Mesenchymal stem cell (in vitro differentiated cells and primary cell): Measurements from ENCODE around the gene OR2M5.

Source experiments
- DNase-seq: peaks from one replicate; pipeline ENCODE4 v3.0.0-alpha.2; 2013
- H2AFZ ChIP-seq: one replicate; pipeline ENCODE4 v1.6.1; 2013; ENCODE audit warnings: low read depth, mild to moderate bottlenecking, control low read depth, inconsistent platforms, low read length, moderate library complexity
- H2AK5ac ChIP-seq: 2 replicates; pipeline ENCODE4 v1.6.1; 2013; ENCODE audit warnings: low read length, moderate library complexity, mild to moderate bottlenecking, inconsistent platforms; ENCODE audit not compliant: severe bottlenecking
- H2BK120ac ChIP-seq: one replicate; pipeline ENCODE4 v1.6.1; 2013; ENCODE audit warnings: low read depth, mild to moderate bottlenecking, inconsistent platforms, low read length, moderate library complexity
- H2BK12ac ChIP-seq, 2 experiments: one replicate each; pipeline ENCODE4 v1.6.1; 2013; ENCODE audit warnings: inconsistent platforms in 2 of 2, low read length in 2 of 2, mild to moderate bottlenecking in 2 of 2, moderate library complexity in 2 of 2, control low read depth in 1 of 2
- H2BK15ac ChIP-seq: one replicate; pipeline ENCODE4 v1.6.1; 2013; ENCODE audit warnings: mild to moderate bottlenecking, low read depth, inconsistent platforms; ENCODE audit not compliant: poor library complexity, severe bottlenecking
- H2BK5ac ChIP-seq: 2 replicates; pipeline ENCODE4 v1.6.1; 2013; ENCODE audit warnings: low read depth, mild to moderate bottlenecking, low read length, control low read depth, inconsistent platforms; ENCODE audit not compliant: poor library complexity, severe bottlenecking
- H3K14ac ChIP-seq, 2 experiments: one replicate each; pipeline ENCODE4 v1.6.1; 2013; ENCODE audit warnings: inconsistent platforms in 2 of 2, low read length in 2 of 2, control low read depth in 1 of 2, mild to moderate bottlenecking in 1 of 2, moderate library complexity in 1 of 2
- H3K18ac ChIP-seq, 2 experiments: one replicate each; pipeline ENCODE4 v1.6.1; 2013; ENCODE audit warnings: inconsistent platforms in 2 of 2, low read length in 2 of 2, control low read depth in 1 of 2, low read depth in 1 of 2, mild to moderate bottlenecking in 1 of 2
- H3K23ac ChIP-seq, 2 experiments: one replicate each; pipeline ENCODE4 v1.6.1; 2013; ENCODE audit warnings: inconsistent platforms in 2 of 2, low read length in 2 of 2, mild to moderate bottlenecking in 2 of 2, moderate library complexity in 2 of 2, control low read depth in 1 of 2
- H3K27ac ChIP-seq: 2 replicates; pipeline ENCODE4 v1.5.1; 2013; ENCODE audit warnings: mild to moderate bottlenecking, moderate library complexity, low read length, control low read depth, inconsistent platforms; ENCODE audit not compliant: poor library complexity, severe bottlenecking
- H3K27me3 ChIP-seq, 2 experiments: 2 replicates each; pipeline versions ENCODE4 v1.6.1 to v1.7.0; 2013; ENCODE audit warnings: low read length in 2 of 2, mild to moderate bottlenecking in 2 of 2, moderate library complexity in 2 of 2, control low read depth in 1 of 2, inconsistent platforms in 1 of 2; ENCODE audit not compliant: control insufficient read depth in 1 of 2, insufficient read depth in 1 of 2
- H3K36me3 ChIP-seq, 2 experiments: 2 replicates each; pipeline versions ENCODE4 v1.6.1 to v1.7.0; 2013; ENCODE audit warnings: low read length in 2 of 2, control low read depth in 1 of 2, inconsistent platforms in 1 of 2, low read depth in 1 of 2, mild to moderate bottlenecking in 1 of 2; ENCODE audit not compliant: insufficient read depth in 2 of 2, control insufficient read depth in 1 of 2
- H3K4ac ChIP-seq, 2 experiments: one replicate each; pipeline ENCODE4 v1.6.1; 2013; ENCODE audit warnings: inconsistent platforms in 2 of 2, low read length in 2 of 2, mild to moderate bottlenecking in 2 of 2, moderate library complexity in 2 of 2, control low read depth in 1 of 2, low read depth in 1 of 2
- H3K4me1 ChIP-seq: 2 replicates; pipeline ENCODE4 v1.6.1; 2013; ENCODE audit warnings: low read depth, low read length, control low read depth; ENCODE audit not compliant: control insufficient read depth, insufficient read depth
- H3K4me2 ChIP-seq: 2 replicates; pipeline ENCODE4 v1.6.1; 2013; ENCODE audit warnings: low read length, mild to moderate bottlenecking, inconsistent platforms; ENCODE audit not compliant: poor library complexity, severe bottlenecking
- H3K4me3 ChIP-seq, 2 experiments: 2 replicates each; pipeline versions ENCODE4 v1.5.1 to v1.7.0; 2013; ENCODE audit warnings: low read length in 2 of 2, mild to moderate bottlenecking in 2 of 2, control low read depth in 1 of 2, low read depth in 1 of 2; ENCODE audit not compliant: insufficient read depth in 1 of 2
- H3K79me1 ChIP-seq: replicated peaks from 2 replicates; pipeline ENCODE4 v1.6.1; 2013; ENCODE audit warnings: mild to moderate bottlenecking, control low read depth, low read length, inconsistent platforms; ENCODE audit not compliant: poor library complexity, severe bottlenecking
- H3K9ac ChIP-seq: 2 replicates; pipeline ENCODE4 v1.7.0; 2013; ENCODE audit warnings: mild to moderate bottlenecking, low read length, moderate library complexity
- H3K9me3 ChIP-seq: 2 replicates; pipeline ENCODE4 v1.7.0; 2013; ENCODE audit warnings: mild to moderate bottlenecking, low read length; ENCODE audit not compliant: control insufficient read depth
- H4K8ac ChIP-seq: one replicate; pipeline ENCODE4 v1.6.1; 2013; ENCODE audit warnings: inconsistent platforms, mild to moderate bottlenecking, low read length, moderate library complexity
- H4K91ac ChIP-seq: one replicate; pipeline ENCODE4 v1.6.1; 2013; ENCODE audit warnings: mild to moderate bottlenecking, low read length, inconsistent platforms
- WGBS: methylation state at CpG from one replicate; pipeline ENCODE4 v1.1.7; 2013; ENCODE audit warnings: mixed read lengths; 5-methylcytosine and 5-hydroxymethylcytosine counted together

Gene OR2M5

DNA sequence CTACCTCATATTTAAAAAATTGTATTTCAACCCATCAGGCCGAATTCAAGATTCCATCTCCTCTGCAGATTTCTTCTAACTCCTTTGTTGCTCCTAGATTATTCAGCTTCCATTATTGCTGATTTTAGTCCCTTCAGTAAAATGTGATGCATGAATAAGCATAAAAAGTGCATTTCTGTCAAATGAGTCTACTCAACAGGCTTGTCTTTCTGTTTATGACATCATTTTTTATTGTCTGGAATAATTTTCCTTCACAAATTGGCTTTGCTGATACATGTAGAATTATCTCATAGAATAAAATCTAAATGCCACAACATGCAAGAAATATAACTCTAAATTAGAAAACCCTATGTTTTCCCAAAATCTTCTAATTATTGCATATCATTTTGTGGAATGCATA, 1.6 kb upstream of the OR2M5 start:
- Histone ChIP-seq H4K8ac (no peak overlapping the region), H4K91ac (no peak overlapping the region), H3K9me3 (peaks cover 51% of the 10 kb centered on the region), H2AK5ac (no peak overlapping the region), H3K4me2 (no peak overlapping the region), H3K4me3 (no peak overlapping the region), H2BK5ac (no peak overlapping the region), H2BK12ac (no peak overlapping the region), H3K9ac (no peak overlapping the region), H3K79me1 (no peaks in the 10 kb centered on the region), H3K4ac (no peak overlapping the region), H3K27ac (no peak overlapping the region), H3K23ac (no peak overlapping the region), H3K18ac (no peak overlapping the region), H3K27me3 (no peaks in the 10 kb centered on the region), H3K14ac (no peak overlapping the region), H2BK15ac (no peak overlapping the region), H3K36me3 (no peaks in the 10 kb centered on the region), H2AFZ (no peak overlapping the region), H3K4me1 (no peaks in the 10 kb centered on the region), H2BK120ac (no peak overlapping the region)
- no peak for DNase-seq
- WGBS: 0% methylated on average over 1 of the region's 1 CpG

DNA sequence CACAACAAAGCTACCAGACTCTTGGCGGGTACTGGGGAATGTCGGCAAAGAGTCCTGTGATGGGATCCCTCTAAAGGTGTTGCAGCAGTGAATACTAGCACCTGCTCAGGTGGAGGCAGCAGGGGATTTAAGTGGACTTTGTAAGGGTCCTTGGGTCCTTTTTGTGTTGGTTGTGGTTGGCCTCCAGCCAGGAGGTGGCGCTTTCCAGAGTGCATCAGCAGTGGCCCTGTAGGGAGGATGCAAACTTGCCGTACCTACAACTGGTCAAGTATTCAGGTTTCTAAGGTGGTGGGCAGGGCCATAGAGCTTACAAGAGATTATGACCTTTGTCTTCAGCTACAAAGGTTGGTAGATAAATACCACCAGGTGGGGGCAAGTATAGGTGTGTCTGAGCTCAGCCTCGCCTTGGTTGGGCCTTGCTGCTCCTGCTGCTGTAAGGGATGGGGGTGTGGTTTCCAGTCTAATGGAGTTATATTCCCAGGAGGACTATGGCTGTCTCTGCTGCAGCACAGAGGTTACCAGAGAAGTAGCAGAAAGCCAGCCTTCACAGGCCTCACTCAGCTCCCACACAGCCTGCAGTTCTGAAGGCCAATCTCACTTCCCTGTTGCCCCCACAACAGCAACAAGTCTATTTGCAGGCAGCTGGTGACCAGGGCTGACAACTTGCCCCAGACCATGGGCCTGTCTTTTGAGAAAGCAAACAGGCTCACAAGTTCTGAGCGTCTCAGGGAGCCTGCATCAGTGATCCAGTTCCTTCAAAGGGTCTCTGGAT, 7.3 kb downstream of the OR2M5 start:
- Histone ChIP-seq H4K8ac (no peak overlapping the region), H3K23ac (no peak overlapping the region), H3K4me3 (no peak overlapping the region), H3K4ac (no peak overlapping the region), H2AFZ (no peak overlapping the region), H3K27ac (no peak overlapping the region), H3K36me3 (no peaks in the 10 kb centered on the region), H3K4me2 (no peak overlapping the region), H2BK120ac (no peak overlapping the region), H3K79me1 (no peaks in the 10 kb centered on the region), H3K4me1 (no peaks in the 10 kb centered on the region), H3K27me3 (no peaks in the 10 kb centered on the region), H2AK5ac (no peak overlapping the region), H2BK15ac (no peak overlapping the region), H2BK12ac (no peak overlapping the region), H2BK5ac (no peak overlapping the region), H3K14ac (no peak overlapping the region), H4K91ac (no peak overlapping the region), H3K9ac (no peak overlapping the region), H3K9me3 (peaks cover 37% of the 10 kb centered on the region), H3K18ac (no peak overlapping the region)
- no peak for DNase-seq
- 76% methylated on average over 6 of the region's 6 CpGs for WGBS

DNA sequence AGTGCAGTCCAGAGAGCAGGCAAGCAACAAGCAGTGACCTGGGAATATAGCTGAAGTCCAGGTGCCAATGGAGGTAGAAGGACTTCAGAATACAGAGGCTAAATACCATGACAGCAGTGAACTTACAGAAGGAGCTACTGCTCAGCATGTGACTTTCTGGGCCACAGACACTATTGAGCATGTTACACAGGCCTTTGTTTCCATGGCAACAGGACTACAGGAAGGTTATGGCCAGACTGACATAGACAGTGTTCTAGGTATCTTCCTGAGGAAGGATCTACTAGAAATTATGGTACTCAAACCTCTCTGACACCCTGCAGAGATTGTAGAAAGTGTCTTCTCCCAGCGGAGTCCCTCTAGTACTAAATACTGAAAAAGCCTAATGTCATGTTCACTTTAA, 11.0 kb downstream of the OR2M5 start:
- Histone ChIP-seq H2BK5ac (no peak overlapping the region), H2BK120ac (no peak overlapping the region), H2AFZ (no peak overlapping the region), H2BK15ac (no peak overlapping the region), H3K4me1 (no peaks in the 10 kb centered on the region), H4K91ac (no peak overlapping the region), H3K4me3 (no peak overlapping the region), H2BK12ac (no peak overlapping the region), H3K9ac (no peak overlapping the region), H3K23ac (no peak overlapping the region), H3K79me1 (no peaks in the 10 kb centered on the region), H3K9me3 (peaks cover 40% of the 10 kb centered on the region), H4K8ac (no peak overlapping the region), H3K36me3 (no peaks in the 10 kb centered on the region), H3K18ac (no peak overlapping the region), H3K27me3 (no peaks in the 10 kb centered on the region), H3K27ac (no peak overlapping the region), H3K4me2 (no peak overlapping the region), H2AK5ac (no peak overlapping the region), H3K14ac (no peak overlapping the region), H3K4ac (no peak overlapping the region)
- DNase-seq: no peak
- WGBS: 82% methylated on average over 1 of the region's 1 CpG

DNA sequence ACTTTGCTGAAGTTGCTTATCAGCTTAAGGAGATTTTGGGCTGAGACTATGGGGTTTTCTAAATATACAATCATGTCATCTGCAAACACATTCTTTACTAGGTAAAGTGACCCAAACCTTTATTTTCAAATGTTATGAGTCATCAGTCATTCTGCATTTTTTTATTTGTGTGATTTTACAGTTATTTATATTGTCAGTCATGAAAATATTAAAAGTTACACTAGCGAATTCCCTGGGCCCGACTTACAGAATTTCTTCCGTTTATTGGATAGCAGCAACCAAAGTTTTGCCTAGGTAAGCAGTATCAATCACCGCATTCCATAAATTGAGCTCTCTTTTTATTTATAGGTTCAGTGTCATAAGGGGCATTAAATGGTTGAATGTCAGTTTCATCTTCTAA, 13.8 kb downstream of the OR2M5 start:
- Histone ChIP-seq H2BK5ac (no peak overlapping the region), H3K4me1 (no peaks in the 10 kb centered on the region), H3K9ac (no peak overlapping the region), H4K8ac (no peak overlapping the region), H3K18ac (no peak overlapping the region), H3K4me3 (no peak overlapping the region), H3K27ac (no peak overlapping the region), H2AFZ (no peak overlapping the region), H3K27me3 (no peaks in the 10 kb centered on the region), H3K79me1 (no peaks in the 10 kb centered on the region), H4K91ac (no peak overlapping the region), H3K4me2 (no peak overlapping the region), H3K23ac (no peak overlapping the region), H3K36me3 (no peaks in the 10 kb centered on the region), H3K14ac (no peak overlapping the region), H3K9me3 (peaks cover 34% of the 10 kb centered on the region), H2BK120ac (no peak overlapping the region), H2BK15ac (no peak overlapping the region), H3K4ac (no peak overlapping the region), H2BK12ac (no peak overlapping the region), H2AK5ac (no peak overlapping the region)
- DNase-seq: no peak
- 71% methylated on average over 3 of the region's 4 CpGs for WGBS
